Calu3 (cell line): ENCODE data around the gene TPK1. TPM values are rescaled to one million over a fixed set of nuclear protein-coding genes. Genes with fewer than 3 reads are reported as not detected.

Experiments
- BruUV-seq: library from RNA; stranded (reverse); fragments of 400-500 nt; replicated peaks from 2 replicates; lab custom pipeline; 2021; lab: Mats Ljungman, UMichigan
- CTCF ChIA-PET: fragments of 300-600 bp; sonication (Branson Sonifier 250); formaldehyde crosslinking; loops from one replicate; lab custom pipeline; 2022; ENCODE audit warnings: antibody characterized with exemption; lab: Charles Lee
- DNase-seq: peaks from one replicate; pipeline ENCODE4 v3.0.0; 2022
- H3K27ac Mint-ChIP-seq: one replicate; pipeline ENCODE4 v1.8.0; 2022; ENCODE audit warnings: mixed read lengths; ENCODE audit not compliant: unreplicated experiment
- H3K27me3 Mint-ChIP-seq: one replicate; pipeline ENCODE4 v1.8.0; 2022; ENCODE audit warnings: mixed read lengths; ENCODE audit not compliant: unreplicated experiment
- H3K36me3 Mint-ChIP-seq: one replicate; pipeline ENCODE4 v1.8.0; 2022; ENCODE audit warnings: mild to moderate bottlenecking, moderate library complexity, mixed read lengths; ENCODE audit not compliant: insufficient read depth, unreplicated experiment
- H3K4me1 Mint-ChIP-seq: one replicate; pipeline ENCODE4 v1.8.0; 2022; ENCODE audit warnings: mild to moderate bottlenecking, low read depth, mixed read lengths; ENCODE audit not compliant: unreplicated experiment
- H3K4me3 Mint-ChIP-seq: one replicate; pipeline ENCODE4 v1.8.0; 2022; ENCODE audit warnings: mild to moderate bottlenecking, low read depth, moderate library complexity, mixed read lengths; ENCODE audit not compliant: unreplicated experiment
- H3K9me3 Mint-ChIP-seq: one replicate; pipeline ENCODE4 v1.8.0; 2022; ENCODE audit warnings: low read depth, mixed read lengths; ENCODE audit not compliant: unreplicated experiment
- intact Hi-C: fragments of 100-400 bp; cut with micrococcal nuclease; formaldehyde crosslinking; loops from one replicate; pipeline ENCODE4 v1.10.0; 2022; ENCODE audit not compliant: unreplicated experiment
- total RNA-seq: library from RNA; stranded (reverse); gene quantifications from 2 replicates; pipeline ENCODE4 v1.2.3, GENCODE V29; 2022
- TF ChIP-seq, protein P1 (sequence below): fragments of 200-600 bp; IDR thresholded peaks from one replicate; pipeline ENCODE4 v1.8.0; 2022; ENCODE audit warnings: antibody characterized with exemption; ENCODE audit not compliant: unreplicated experiment

Gene TPK1
- total RNA-seq, 1 experiment from 2014 or later = 13.2 TPM

GRCh38 chr7:144796919-144797318, 38.9 kb downstream of the TPK1 start:
- H3K4me1 Mint-ChIP-seq = no peaks in the 10 kb centered on the region
- TF ChIP-seq, protein P1, sequence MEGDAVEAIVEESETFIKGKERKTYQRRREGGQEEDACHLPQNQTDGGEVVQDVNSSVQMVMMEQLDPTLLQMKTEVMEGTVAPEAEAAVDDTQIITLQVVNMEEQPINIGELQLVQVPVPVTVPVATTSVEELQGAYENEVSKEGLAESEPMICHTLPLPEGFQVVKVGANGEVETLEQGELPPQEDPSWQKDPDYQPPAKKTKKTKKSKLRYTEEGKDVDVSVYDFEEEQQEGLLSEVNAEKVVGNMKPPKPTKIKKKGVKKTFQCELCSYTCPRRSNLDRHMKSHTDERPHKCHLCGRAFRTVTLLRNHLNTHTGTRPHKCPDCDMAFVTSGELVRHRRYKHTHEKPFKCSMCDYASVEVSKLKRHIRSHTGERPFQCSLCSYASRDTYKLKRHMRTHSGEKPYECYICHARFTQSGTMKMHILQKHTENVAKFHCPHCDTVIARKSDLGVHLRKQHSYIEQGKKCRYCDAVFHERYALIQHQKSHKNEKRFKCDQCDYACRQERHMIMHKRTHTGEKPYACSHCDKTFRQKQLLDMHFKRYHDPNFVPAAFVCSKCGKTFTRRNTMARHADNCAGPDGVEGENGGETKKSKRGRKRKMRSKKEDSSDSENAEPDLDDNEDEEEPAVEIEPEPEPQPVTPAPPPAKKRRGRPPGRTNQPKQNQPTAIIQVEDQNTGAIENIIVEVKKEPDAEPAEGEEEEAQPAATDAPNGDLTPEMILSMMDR = no peak
- no TSS peak for BruUV-seq
- H3K4me3 Mint-ChIP-seq = no peak overlapping the region
- no peaks in the 10 kb centered on the region for H3K36me3 Mint-ChIP-seq
- H3K27me3 Mint-ChIP-seq = no peaks in the 10 kb centered on the region
- intact Hi-C loops = no loop called here
- no peak overlapping the region for H3K27ac Mint-ChIP-seq
- H3K9me3 Mint-ChIP-seq = peaks cover 2% of the 10 kb centered on the region
- no peak for DNase-seq
- CTCF ChIA-PET = no interaction called here

DNA sequence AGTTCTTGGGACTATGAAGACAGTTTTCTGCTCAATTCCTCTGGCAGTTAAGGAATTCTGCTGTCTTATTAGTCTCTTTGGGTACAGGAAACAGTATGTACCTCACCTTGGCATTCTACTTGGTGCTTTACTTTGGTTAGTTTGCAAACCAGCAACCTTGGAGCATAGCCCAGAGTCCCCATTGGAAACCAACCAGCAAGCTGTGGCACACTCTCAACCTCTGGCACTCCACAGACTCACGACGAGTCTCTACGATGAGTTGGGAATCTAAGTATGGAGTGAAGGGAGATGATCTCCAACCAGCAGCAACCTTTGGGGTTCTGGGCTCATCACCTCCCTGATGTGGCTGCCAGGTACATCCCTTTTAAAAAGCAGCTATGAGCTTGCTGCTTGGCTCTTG, 43.8 kb downstream of the TPK1 start:
- intact Hi-C loops = no loop called here
- H3K27me3 Mint-ChIP-seq = no peaks in the 10 kb centered on the region
- H3K4me1 Mint-ChIP-seq = no peaks in the 10 kb centered on the region
- no peaks in the 10 kb centered on the region for H3K36me3 Mint-ChIP-seq
- DNase-seq = no peak
- no TSS peak for BruUV-seq
- no peak overlapping the region for H3K27ac Mint-ChIP-seq
- TF ChIP-seq, protein P1 = no peak
- CTCF ChIA-PET = no interaction called here
- peaks cover 2% of the 10 kb centered on the region for H3K9me3 Mint-ChIP-seq
- H3K4me3 Mint-ChIP-seq = no peak overlapping the region

GRCh38 chr7:144791488-144791887, 44.4 kb downstream of the TPK1 start:
- H3K36me3 Mint-ChIP-seq = no peaks in the 10 kb centered on the region
- CTCF ChIA-PET = no interaction called here
- no peak overlapping the region for H3K27ac Mint-ChIP-seq
- H3K4me1 Mint-ChIP-seq = no peaks in the 10 kb centered on the region
- TF ChIP-seq, protein P1 = no peak
- DNase-seq = no peak
- no peak overlapping the region for H3K4me3 Mint-ChIP-seq
- peaks cover 2% of the 10 kb centered on the region for H3K9me3 Mint-ChIP-seq
- H3K27me3 Mint-ChIP-seq = no peaks in the 10 kb centered on the region
- intact Hi-C loops = no loop called here
- no TSS peak for BruUV-seq

GRCh38 chr7:144787127-144787526, 48.7 kb downstream of the TPK1 start:
- Mint-ChIP-seq H3K36me3 (no peaks in the 10 kb centered on the region), H3K27ac (no peak overlapping the region), H3K4me1 (no peaks in the 10 kb centered on the region), H3K9me3 (no peaks in the 10 kb centered on the region), H3K27me3 (no peaks in the 10 kb centered on the region), H3K4me3 (no peak overlapping the region)
- TF ChIP-seq, protein P1 = no peak
- intact Hi-C loops = no loop called here
- no TSS peak for BruUV-seq
- DNase-seq = no peak
- CTCF ChIA-PET = interaction anchor here (0.6 kb wide), 1 partner anchor 990 kb away, joined by 4 read pairs; no protein-coding TSS in a partner anchor
